Measurements from ENCODE around the gene NOL4L. TPM values are rescaled to one million over a fixed set of nuclear protein-coding genes. Genes with fewer than 3 reads are reported as not detected.
"Not testable (repeated sequence)": the region's sequence is repeated elsewhere in the genome, so short reads cannot be mapped to it uniquely, and the experiment has no call there.

Gene NOL4L
- total RNA-seq, 1 donor from 2014 or later, result 44.1 TPM

DNA sequence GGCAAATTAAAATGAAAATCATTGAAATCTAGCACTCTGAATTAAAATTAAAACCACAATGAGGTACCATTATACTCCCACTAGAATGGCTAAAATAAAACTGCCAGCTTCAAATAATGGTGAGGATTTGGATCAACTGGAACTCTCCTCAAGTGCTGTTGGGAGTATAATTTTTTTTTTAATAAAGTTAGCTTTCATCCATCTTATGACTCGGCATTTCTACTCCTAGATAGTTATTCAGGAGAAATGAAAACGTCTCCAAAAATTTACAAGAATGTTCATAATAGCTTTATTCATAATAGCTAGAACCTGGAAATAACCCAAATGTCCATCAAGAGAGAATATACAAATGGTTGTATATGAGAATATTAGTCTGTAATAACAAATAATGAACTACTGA, 163.8 kb downstream of the NOL4L start:
- TF ChIP-seq, protein P1, sequence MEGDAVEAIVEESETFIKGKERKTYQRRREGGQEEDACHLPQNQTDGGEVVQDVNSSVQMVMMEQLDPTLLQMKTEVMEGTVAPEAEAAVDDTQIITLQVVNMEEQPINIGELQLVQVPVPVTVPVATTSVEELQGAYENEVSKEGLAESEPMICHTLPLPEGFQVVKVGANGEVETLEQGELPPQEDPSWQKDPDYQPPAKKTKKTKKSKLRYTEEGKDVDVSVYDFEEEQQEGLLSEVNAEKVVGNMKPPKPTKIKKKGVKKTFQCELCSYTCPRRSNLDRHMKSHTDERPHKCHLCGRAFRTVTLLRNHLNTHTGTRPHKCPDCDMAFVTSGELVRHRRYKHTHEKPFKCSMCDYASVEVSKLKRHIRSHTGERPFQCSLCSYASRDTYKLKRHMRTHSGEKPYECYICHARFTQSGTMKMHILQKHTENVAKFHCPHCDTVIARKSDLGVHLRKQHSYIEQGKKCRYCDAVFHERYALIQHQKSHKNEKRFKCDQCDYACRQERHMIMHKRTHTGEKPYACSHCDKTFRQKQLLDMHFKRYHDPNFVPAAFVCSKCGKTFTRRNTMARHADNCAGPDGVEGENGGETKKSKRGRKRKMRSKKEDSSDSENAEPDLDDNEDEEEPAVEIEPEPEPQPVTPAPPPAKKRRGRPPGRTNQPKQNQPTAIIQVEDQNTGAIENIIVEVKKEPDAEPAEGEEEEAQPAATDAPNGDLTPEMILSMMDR (conservative IDR thresholded peaks at IDR 0.05; ENCODE audit: low read depth, low read length), result no peak
- no peak overlapping the region for H3K4me3 ChIP-seq (ENCODE audit: low read depth, low read length)
- no peak for DNase-seq (ENCODE audit: low read depth)

DNA sequence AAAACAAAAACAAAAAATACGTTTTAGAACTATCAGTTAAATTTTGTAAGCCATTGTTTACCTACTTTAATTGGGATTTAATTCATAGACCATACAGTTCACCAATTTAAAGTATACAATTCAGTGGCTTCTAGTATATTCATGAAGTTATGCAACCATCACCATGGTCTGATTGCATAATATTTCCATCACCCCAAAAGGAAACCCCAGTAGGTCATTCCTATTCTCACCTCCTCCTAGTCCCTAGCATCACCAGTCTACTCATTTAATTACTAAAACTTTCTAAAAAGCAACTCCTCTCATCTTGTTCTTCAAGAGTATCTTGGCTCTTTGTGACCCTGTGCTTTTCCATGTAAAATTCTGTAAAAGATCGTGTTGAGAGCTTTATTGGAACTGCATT, 166.8 kb downstream of the NOL4L start:
- no peak overlapping the region for H3K4me3 ChIP-seq (ENCODE audit: low read depth, low read length)
- TF ChIP-seq, protein P1 (conservative IDR thresholded peaks at IDR 0.05; ENCODE audit: low read depth, low read length), result no peak
- no peak for DNase-seq (ENCODE audit: low read depth)

DNA sequence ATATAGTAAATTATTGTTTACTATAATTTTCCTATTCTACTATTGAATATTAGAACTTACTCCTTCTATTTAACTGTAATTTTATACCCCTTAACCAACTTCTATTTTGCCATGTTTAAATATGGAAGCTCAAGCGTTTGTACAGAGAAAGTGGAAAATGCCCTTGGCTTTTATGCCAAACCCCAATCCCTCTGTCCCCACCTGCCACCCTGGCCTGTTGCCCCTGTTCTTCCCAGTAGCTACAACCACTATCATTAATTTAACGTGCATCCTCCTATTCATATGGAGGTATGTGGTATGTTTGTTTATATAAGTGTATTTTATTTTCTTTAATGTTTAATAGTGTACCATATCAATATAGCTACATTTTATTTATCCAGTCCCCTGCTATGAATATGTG, 168.9 kb downstream of the NOL4L start:
- H3K4me3 ChIP-seq (ENCODE audit: low read depth, low read length), result no peak overlapping the region
- no peak for DNase-seq (ENCODE audit: low read depth)
- TF ChIP-seq, protein P1 (conservative IDR thresholded peaks at IDR 0.05; ENCODE audit: low read depth, low read length), result no peak

DNA sequence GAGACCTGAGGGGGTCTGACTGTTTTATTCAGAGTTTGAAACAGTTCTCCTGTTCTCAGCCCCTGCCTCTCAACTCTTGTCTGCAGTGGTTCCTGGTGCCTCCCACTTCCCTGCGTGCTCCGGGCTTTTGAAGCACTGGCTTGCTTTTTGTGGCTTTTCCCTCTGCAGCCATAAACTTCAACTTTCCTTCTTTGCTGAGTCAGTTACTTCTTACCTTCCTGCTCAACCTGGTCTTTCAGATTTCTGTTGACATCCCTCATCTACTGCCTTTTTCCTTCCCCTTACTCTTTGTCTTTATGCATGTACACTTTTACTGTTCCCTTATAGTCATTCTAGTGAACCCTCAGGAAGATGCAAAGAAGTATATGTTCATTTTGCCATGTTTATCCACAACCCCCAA, 169.6 kb downstream of the NOL4L start:
- DNase-seq (ENCODE audit: low read depth), result no peak
- TF ChIP-seq, protein P1 (conservative IDR thresholded peaks at IDR 0.05; ENCODE audit: low read depth, low read length), result no peak
- no peak overlapping the region for H3K4me3 ChIP-seq (ENCODE audit: low read depth, low read length)

DNA sequence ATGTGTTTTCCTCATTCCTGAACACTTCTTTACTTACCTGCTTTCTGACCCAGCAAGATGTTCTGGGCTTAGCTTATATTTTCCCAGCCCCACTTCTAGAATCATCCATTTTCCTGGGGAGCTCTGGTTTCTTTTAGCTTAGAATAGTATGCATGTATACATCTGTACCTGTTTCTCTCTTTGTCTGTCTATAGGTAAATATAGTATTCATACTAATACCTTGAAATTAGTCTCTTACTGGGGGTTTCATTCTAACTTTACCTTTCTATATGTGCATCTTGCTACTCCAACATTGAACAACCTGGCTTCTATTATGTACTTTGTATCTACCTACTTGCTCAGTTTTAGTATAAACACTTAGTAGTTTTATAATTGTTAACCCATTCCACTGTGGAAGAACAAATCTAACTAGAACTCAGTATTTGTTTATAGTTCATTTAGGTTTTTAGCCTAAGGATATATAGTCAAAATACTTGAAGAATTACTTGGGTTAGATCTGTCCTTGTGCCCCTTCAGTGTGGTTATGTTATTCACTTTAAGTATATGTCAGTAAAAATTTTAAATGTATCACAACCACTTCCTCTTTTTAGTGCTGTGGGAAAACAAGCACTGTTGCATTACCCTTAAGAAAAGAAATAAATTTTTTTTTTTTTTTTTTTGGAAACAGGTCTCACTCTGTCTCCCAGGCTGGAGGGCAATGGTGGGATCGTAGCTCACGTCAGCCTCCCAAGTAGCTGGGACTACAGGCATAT, 173.0 kb downstream of the NOL4L start:
- no peak overlapping the region for H3K4me3 ChIP-seq (ENCODE audit: low read depth, low read length)
- DNase-seq (ENCODE audit: low read depth), result no peak
- TF ChIP-seq, protein P1 (conservative IDR thresholded peaks at IDR 0.05; ENCODE audit: low read depth, low read length), result no peak

DNA sequence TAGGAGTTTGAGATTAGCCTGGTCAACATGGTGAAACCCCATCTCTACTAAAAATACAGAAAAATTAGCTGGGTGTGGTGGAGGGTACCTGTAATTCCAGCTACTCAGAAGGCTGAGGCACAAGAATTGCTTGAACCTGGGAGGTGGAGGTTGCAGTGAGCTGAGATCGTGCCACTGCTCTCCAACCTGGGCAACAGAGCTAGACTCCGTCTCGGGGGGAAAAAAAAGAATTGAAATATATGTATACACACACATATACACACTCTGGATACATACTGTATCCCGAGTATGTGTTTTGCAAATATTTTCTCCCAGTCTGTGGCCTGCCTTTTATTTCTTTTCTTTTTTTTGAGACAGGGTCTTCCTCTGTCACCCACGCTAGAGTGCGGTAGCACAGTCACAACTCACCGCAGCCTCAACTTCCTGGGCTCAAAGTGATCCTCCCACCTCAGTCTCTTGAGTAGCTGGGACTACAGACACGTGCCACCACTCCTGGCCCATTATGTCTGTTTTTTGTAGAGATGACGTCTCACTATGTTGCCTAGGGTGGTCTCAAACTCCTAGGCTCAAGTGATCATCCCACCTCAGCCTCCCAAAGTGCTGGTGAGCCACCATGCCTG, 177.9 kb downstream of the NOL4L start:
- not testable (repeated sequence) for DNase-seq (ENCODE audit: low read depth); H3K4me3 ChIP-seq (ENCODE audit: low read depth, low read length)

DNA sequence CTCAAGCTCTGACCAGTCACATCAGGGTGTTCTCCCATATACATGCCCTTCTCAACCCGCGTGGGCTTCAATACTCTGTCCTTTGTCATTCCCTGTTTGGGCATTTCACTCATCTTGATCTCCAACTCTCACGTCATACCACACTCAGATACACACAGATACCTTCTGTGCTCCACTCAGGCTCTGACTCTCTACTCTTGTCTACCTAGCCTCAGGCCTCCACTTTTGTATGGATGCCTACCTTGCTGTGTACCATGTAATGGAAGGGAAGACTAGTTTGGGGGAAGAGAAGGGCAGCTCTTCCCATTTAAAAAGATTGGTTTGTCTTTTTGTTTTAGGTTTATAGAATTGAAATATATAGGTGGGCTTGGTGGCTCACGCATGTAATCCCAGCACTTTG, 178.4 kb downstream of the NOL4L start:
- TF ChIP-seq, protein P1 (conservative IDR thresholded peaks at IDR 0.05; ENCODE audit: low read depth, low read length), result no peak
- no peak overlapping the region for H3K4me3 ChIP-seq (ENCODE audit: low read depth, low read length)
- no peak for DNase-seq (ENCODE audit: low read depth)
